ENCODE measurements around the gene DLG2.

GRCh38 chr11:85495918-85496317 is 131.2 kb downstream of the DLG2 start:
- TF ChIP-seq CTCF (IDR thresholded peaks at IDR 0.05) = no peak
- TF ChIP-seq POLR2A (IDR thresholded peaks at IDR 0.05) = no peak

Measured in tibial nerve (tissue), 3 donors.